Measurements from ENCODE around the gene SCAF4. TPM values are rescaled to one million over a fixed set of nuclear protein-coding genes. Genes with fewer than 3 reads are reported as not detected.

The SCAF4 gene
- total and polyA plus RNA-seq, 2 donors (not counting 3 experiments of a cell fraction or from before 2014, with no cell fraction given) = 12.2 to 41.2 TPM

DNA sequence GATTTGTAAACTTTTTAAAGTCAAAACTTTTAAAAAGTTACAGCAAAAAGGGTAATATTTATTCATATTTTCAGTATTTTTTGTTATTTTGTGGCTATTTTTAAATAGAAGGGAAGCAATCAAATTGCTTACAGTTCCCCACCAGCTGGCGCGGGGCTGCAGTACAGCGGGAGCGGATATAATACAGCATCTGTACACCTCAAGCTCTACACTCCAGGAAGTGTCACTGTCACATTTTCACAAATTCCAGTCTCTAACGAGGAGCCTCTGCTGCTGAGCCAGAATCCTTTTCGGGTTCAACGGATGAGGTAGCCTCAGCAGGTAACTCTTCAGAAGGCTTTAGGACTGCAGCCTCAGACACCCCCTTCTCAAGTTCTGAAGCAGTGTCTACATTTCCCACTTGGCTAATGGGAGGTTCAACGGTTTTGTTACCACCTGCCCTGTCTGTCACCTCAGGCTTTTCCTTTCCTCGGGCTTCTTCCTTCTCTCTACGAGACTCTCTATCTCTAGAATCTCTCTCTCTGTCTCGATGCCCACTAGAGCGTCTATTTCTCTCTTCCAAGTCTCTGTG, 60.7 kb downstream of the SCAF4 start:
- ChIA-PET POLR2A (no interaction called here), CTCF (no interaction called here)
- Histone ChIP-seq H3K36me3 (ENCODE audit: control insufficient read depth in 2 of 2, extremely low read depth in 1 of 2, insufficient read depth in 2 of 2, low read length in 2 of 2) (peaks cover 5 to 13% of the 10 kb centered on the region in 2 experiments), H3K4me1 (ENCODE audit: control insufficient read depth, extremely low read depth, insufficient read depth, low read length) (peaks cover 13% of the 10 kb centered on the region), H4K20me1 (replicated peaks; ENCODE audit: control insufficient read depth, extremely low read depth, insufficient read depth, low read length) (no peaks in the 10 kb centered on the region), H3K9me1 (replicated peaks; ENCODE audit: control insufficient read depth, extremely low read depth, insufficient read depth, low read length) (no peaks in the 10 kb centered on the region), H3K27ac (ENCODE audit: insufficient read depth, low read depth, low read length) (no peak overlapping the region), H3K4me3 (replicated peaks in 1 of 3; ENCODE audit: insufficient read depth in 1 of 3, low read depth in 1 of 3, low read length in 3 of 3) (no peak overlapping the region), H2AFZ (ENCODE audit: low read depth, low read length) (no peak overlapping the region), H3K4me2 (ENCODE audit: insufficient read depth, low read length) (no peak overlapping the region), H3K9me3 (replicated peaks; ENCODE audit: control insufficient read depth, insufficient read depth, low read length) (no peaks in the 10 kb centered on the region), H3K9ac (replicated peaks; ENCODE audit: extremely low read depth, insufficient read depth, low read length) (no peak overlapping the region), H3K79me2 (ENCODE audit: control insufficient read depth, insufficient read depth, low read length) (no peaks in the 10 kb centered on the region), H3K27me3 (ENCODE audit: control insufficient read depth in 2 of 2, insufficient read depth in 2 of 2, low read length in 2 of 2) (no peaks in the 10 kb centered on the region)
- dilution Hi-C loops (cut with MboI; ENCODE audit: extremely low pct_ligation_motif_present, low sequenced_read_pairs) (no loop called here), intact Hi-C loops (cut with micrococcal nuclease) (no loop called here)
- FAIRE-seq (no peak), DNase-seq (ENCODE audit: low read depth, low spot score) (no peak)
- TF ChIP-seq POLR2AphosphoS5 (IDR thresholded peaks at IDR 0.05; ENCODE audit: insufficient read depth, low read depth, low read length) = no peak
- TF ChIP-seq POLR2A (IDR thresholded peaks at IDR 0.05; ENCODE audit: low read depth, low read length) = no peak
- TSS peak; percentile 69 for BruUV-seq (replicated peaks)

DNA sequence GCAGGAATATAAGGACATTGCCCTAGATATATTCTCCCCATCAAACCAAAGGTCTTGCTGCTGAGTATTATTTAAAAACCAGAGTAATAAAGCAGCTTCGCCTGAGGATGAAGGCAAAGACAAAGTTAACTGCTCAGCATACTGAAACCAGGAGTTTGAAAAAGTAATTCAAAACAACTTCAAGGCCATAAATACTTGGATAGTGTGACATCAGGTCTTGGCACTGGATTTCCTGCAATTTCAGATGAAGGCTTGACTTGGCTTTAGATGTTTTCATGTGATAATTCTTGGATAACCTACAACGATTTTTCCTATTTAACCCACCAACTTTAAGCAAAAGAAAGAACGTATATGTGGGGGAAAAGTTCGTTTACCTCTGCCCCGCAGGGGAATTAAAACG, 61.8 kb downstream of the SCAF4 start:
- no peak overlapping the region for H3K27ac ChIP-seq (ENCODE audit: insufficient read depth, low read depth, low read length)
- no peaks in the 10 kb centered on the region for H3K27me3 ChIP-seq (ENCODE audit: control insufficient read depth in 2 of 2, insufficient read depth in 2 of 2, low read length in 2 of 2)
- no peaks in the 10 kb centered on the region for H4K20me1 ChIP-seq (replicated peaks; ENCODE audit: control insufficient read depth, extremely low read depth, insufficient read depth, low read length)
- no peak for FAIRE-seq
- CTCF ChIA-PET = no interaction called here
- H3K79me2 ChIP-seq (ENCODE audit: control insufficient read depth, insufficient read depth, low read length) = peaks cover 2% of the 10 kb centered on the region
- H3K4me2 ChIP-seq (ENCODE audit: insufficient read depth, low read length) = no peak overlapping the region
- no peak overlapping the region for H3K9ac ChIP-seq (replicated peaks; ENCODE audit: extremely low read depth, insufficient read depth, low read length)
- TF ChIP-seq MYC (IDR thresholded peaks at IDR 0.05; ENCODE audit: low read depth, low read length) (no peak), EZH2 (IDR thresholded peaks at IDR 0.05; ENCODE audit: borderline replicate concordance, low read depth, low read length, severe bottlenecking) (no peak), POLR2AphosphoS5 (IDR thresholded peaks at IDR 0.05; ENCODE audit: insufficient read depth, low read depth, low read length) (no peak), FOS (IDR thresholded peaks at IDR 0.05; ENCODE audit: borderline replicate concordance, insufficient read depth, low read length) (no peak), POLR2A (IDR thresholded peaks at IDR 0.05; ENCODE audit: low read depth, low read length) (no peak), JUN (IDR thresholded peaks at IDR 0.05; ENCODE audit: borderline replicate concordance, insufficient read depth, insufficient read length, low read depth) (no peak)
- TF ChIP-seq, protein P1, sequence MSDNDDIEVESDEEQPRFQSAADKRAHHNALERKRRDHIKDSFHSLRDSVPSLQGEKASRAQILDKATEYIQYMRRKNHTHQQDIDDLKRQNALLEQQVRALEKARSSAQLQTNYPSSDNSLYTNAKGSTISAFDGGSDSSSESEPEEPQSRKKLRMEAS (IDR thresholded peaks at IDR 0.05; ENCODE audit: insufficient read depth, insufficient read length) = no peak
- TF ChIP-seq, protein P2, sequence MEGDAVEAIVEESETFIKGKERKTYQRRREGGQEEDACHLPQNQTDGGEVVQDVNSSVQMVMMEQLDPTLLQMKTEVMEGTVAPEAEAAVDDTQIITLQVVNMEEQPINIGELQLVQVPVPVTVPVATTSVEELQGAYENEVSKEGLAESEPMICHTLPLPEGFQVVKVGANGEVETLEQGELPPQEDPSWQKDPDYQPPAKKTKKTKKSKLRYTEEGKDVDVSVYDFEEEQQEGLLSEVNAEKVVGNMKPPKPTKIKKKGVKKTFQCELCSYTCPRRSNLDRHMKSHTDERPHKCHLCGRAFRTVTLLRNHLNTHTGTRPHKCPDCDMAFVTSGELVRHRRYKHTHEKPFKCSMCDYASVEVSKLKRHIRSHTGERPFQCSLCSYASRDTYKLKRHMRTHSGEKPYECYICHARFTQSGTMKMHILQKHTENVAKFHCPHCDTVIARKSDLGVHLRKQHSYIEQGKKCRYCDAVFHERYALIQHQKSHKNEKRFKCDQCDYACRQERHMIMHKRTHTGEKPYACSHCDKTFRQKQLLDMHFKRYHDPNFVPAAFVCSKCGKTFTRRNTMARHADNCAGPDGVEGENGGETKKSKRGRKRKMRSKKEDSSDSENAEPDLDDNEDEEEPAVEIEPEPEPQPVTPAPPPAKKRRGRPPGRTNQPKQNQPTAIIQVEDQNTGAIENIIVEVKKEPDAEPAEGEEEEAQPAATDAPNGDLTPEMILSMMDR (IDR thresholded peaks at IDR 0.05; ENCODE audit: extremely low read depth in 1 of 2, insufficient read depth in 1 of 2, low read depth in 1 of 2, low read length in 2 of 2) = no peak
- H3K4me3 ChIP-seq (replicated peaks in 1 of 3; ENCODE audit: insufficient read depth in 1 of 3, low read depth in 1 of 3, low read length in 3 of 3) = no peak overlapping the region
- DNase-seq (ENCODE audit: low read depth, low spot score) = no peak
- intact Hi-C loops (cut with micrococcal nuclease) (no loop called here), dilution Hi-C loops (cut with MboI; ENCODE audit: extremely low pct_ligation_motif_present, low sequenced_read_pairs) (no loop called here)
- H3K36me3 ChIP-seq (ENCODE audit: control insufficient read depth in 2 of 2, extremely low read depth in 1 of 2, insufficient read depth in 2 of 2, low read length in 2 of 2) = peaks cover 5 to 13% of the 10 kb centered on the region in 2 experiments
- no TSS peak for BruUV-seq (replicated peaks)
- no peak overlapping the region for H2AFZ ChIP-seq (ENCODE audit: low read depth, low read length)
- H3K9me3 ChIP-seq (replicated peaks; ENCODE audit: control insufficient read depth, insufficient read depth, low read length) = no peaks in the 10 kb centered on the region
- H3K4me1 ChIP-seq (ENCODE audit: control insufficient read depth, extremely low read depth, insufficient read depth, low read length) = peaks cover 13% of the 10 kb centered on the region
- POLR2A ChIA-PET = no interaction called here
- H3K9me1 ChIP-seq (replicated peaks; ENCODE audit: control insufficient read depth, extremely low read depth, insufficient read depth, low read length) = no peaks in the 10 kb centered on the region

All from endothelial cell of umbilical vein (primary cell).